Putamen (tissue), 1 donor: Measurements from ENCODE around the gene ACTG1.

Source experiments
- DNase-seq: peaks from one replicate; pipeline ENCODE4 v3.0.0-alpha.2; 2016; ENCODE audit warnings: low spot score

ACTG1 gene

GRCh38 chr17:81545160-81545949 is 32.8 kb upstream of the ACTG1 start:
- no peak for DNase-seq

GRCh38 chr17:81544281-81544974 is 31.8 kb upstream of the ACTG1 start:
- DNase-seq = no peak

GRCh38 chr17:81543756-81544155 is 31.2 kb upstream of the ACTG1 start:
- DNase-seq = no peak

GRCh38 chr17:81543339-81543675 is 30.7 kb upstream of the ACTG1 start:
- no peak for DNase-seq

GRCh38 chr17:81542431-81543338 is 30.1 kb upstream of the ACTG1 start:
- DNase-seq = no peak

- DNase-seq = no peak
Observed at GRCh38 chr17:81541123-81541522, 28.5 kb upstream of the ACTG1 start.

GRCh38 chr17:81540676-81541027 is 28.1 kb upstream of the ACTG1 start:
- no peak for DNase-seq

GRCh38 chr17:81539961-81540675 is 27.5 kb upstream of the ACTG1 start:
- no peak for DNase-seq

GRCh38 chr17:81539571-81539900 is 26.9 kb upstream of the ACTG1 start:
- no peak for DNase-seq

GRCh38 chr17:81538651-81539570 is 26.3 kb upstream of the ACTG1 start:
- no peak for DNase-seq

GRCh38 chr17:81537856-81538555 is 25.4 kb upstream of the ACTG1 start:
- no peak for DNase-seq

- DNase-seq = no peak
Observed at GRCh38 chr17:81537343-81537855, 24.8 kb upstream of the ACTG1 start.

- no peak for DNase-seq
Observed at GRCh38 chr17:81536299-81537290, 24.0 kb upstream of the ACTG1 start.

GRCh38 chr17:81535480-81536298 is 23.1 kb upstream of the ACTG1 start:
- DNase-seq = no peak

GRCh38 chr17:81535007-81535328 is 22.4 kb upstream of the ACTG1 start:
- DNase-seq = no peak

GRCh38 chr17:81534157-81535006 is 21.8 kb upstream of the ACTG1 start:
- DNase-seq = no peak
